Raji (cell line): ENCODE data around the gene SLC12A5.

Source experiments
- POLR2A ChIP-seq: IDR thresholded peaks from 2 replicates; pipeline ENCODE4 v1.6.1; 2011; ENCODE audit warnings: low read depth, low read length, control low read depth; ENCODE audit not compliant: insufficient read depth

The SLC12A5 gene

DNA sequence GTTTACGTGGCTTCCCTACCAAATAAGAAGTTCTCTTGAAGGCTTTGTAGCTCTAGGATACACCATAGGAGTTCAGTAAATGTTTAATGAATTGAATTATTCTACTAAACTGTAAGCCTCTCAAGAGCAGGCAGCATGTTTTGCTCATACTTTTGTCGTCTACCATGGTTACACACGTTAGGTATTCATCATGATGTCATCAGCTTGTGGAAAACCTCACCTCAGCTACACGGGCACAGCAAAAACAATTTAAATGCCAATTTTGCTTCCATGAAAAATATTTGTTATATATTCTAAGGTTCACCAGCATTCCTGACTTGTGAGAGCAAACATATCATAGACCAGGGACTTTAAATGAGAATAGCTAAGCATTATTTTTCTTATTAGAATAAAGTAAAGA, 44.0 kb downstream of the SLC12A5 start:
- no peak for TF ChIP-seq POLR2A

DNA sequence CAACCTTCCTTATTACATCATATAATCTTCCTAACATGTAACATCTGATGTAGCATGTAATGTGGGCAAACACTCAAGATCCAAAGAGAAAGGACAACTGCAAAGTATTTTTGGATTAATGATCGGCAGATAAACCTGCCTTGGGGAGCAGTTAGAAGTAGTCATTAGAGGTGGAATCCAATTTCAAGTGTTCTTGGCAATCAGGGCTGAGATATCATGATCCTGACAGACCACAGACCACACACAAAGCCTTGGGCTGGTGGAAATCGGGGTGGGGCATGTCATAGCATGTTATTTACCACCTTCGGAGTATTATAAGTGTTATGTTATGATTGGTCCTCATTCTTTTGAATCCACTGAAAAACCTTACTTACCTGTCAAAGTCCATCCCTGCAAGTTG, 44.4 kb downstream of the SLC12A5 start:
- TF ChIP-seq POLR2A = no peak

GRCh38 chr20:46074006-46074405, 45.0 kb downstream of the SLC12A5 start:
- no peak for TF ChIP-seq POLR2A

GRCh38 chr20:46076806-46077205, 47.8 kb downstream of the SLC12A5 start:
- no peak for TF ChIP-seq POLR2A

DNA sequence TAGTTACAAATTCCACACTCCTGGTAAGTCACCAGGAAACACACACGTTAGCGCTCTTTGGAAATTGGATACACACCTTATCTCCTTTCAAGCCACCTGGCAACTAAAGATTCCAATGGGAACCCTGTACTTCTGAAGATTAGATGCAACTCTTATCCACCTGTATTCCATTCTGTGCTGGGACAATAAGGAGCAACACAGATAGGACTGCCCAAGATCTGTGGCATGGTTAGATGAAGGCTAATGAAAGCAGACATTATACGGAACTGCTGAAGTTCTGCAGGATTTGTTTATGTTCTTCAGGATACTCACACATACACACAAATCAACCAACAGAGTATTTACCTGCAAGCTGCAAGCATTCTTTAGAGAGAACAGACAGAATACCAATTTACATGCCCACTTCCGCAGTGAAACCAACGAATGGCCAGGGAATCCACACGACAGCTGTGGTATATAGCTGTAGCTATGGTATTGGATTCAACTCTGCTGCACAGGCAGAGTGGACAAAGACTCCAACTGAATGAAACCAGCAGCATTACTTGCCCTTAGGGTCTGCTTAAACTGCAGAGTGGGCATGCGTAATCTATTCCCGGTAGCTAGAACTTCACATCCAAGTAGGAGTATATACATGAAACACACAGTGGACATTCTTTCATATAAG, 48.8 kb downstream of the SLC12A5 start:
- no peak for TF ChIP-seq POLR2A

GRCh38 chr20:46078954-46079353, 49.9 kb downstream of the SLC12A5 start:
- no peak for TF ChIP-seq POLR2A

DNA sequence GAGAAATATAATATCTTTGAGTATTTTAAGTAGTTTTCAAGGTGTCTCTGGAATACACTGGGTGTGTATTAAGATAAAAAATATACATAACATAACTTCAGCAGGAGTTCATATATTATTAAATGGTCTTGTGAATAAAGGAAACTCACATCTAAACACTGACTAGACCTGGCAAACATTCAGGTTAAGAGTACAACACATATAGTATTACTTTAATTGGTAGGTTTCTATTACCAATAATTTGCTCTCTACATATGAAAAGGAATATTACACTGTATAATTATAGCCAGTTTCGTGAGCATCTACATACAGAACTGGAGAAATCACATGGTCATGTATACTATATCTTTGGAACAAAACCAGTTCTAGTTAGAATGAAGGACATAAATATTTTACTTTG, 52.1 kb downstream of the SLC12A5 start:
- TF ChIP-seq POLR2A = no peak

DNA sequence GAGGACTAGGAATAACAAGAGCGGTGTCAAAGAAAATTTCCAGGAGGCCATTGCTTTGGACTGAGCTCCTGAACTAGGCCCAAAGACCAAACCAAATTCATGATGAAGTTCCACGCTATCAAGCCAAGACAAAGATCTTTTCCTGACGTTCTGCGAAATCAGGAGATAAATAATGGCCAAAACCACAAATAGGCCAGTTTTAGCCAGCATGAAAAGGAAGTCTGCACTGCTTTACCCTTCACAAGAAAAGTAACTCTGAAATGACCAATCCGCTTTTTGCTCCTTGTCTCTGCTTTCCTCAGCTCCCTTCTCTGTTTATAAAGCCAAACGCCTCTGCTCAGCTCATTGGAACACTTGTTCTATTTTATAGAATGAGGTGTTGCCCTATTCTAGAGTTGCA, 54.1 kb downstream of the SLC12A5 start:
- TF ChIP-seq POLR2A = no peak

DNA sequence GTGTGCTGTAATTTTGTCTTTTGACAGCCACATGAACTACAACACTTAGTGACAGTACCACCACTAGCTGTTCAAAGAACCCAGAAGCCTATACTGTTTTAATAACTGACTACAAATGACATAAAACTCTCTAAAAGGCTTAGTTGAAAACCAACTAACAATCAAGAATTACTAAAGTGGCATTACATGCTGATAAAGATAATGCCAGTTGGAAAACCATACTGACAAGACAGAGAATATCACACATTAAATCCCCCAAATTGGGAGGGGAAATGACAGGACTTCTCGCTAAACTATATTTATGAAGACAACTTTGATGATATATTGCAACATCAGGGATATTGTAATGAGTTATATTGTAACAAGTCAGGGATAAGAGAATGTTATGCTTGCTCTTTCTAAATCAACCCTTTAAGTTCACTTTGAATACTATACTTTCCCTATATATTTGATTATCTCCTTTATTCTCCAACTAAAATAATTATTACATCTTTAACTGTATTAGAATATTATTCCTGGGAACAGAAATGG, 54.6 kb downstream of the SLC12A5 start:
- no peak for TF ChIP-seq POLR2A

- TF ChIP-seq POLR2A = no peak
These were observed 55.8 kb downstream of the SLC12A5 start for GRCh38 chr20:46084805-46085178.

GRCh38 chr20:46085179-46085851, 56.3 kb downstream of the SLC12A5 start:
- TF ChIP-seq POLR2A = no peak

GRCh38 chr20:46087161-46087560, 58.1 kb downstream of the SLC12A5 start:
- no peak for TF ChIP-seq POLR2A

GRCh38 chr20:46088409-46089166, 59.6 kb downstream of the SLC12A5 start:
- no peak for TF ChIP-seq POLR2A

- no peak for TF ChIP-seq POLR2A
These were observed 60.1 kb downstream of the SLC12A5 start for GRCh38 chr20:46089167-46089416.

GRCh38 chr20:46089417-46090388, 60.7 kb downstream of the SLC12A5 start, which contains the start of gene NCOA5:
TSS of gene NCOA5 (minus strand) at chr20:46089962. CDS start at chr20:46079424, 10,538 bp downstream.
- peak; percentile 83 for TF ChIP-seq POLR2A
